ENCODE measurements around the gene COX6B1.

- TF ChIP-seq EZH2phosphoT487 (IDR thresholded peaks at IDR 0.05; ENCODE audit: borderline replicate concordance) (no peak), CTCF (conservative IDR thresholded peaks at IDR 0.05; ENCODE audit: low read length) (no peak)
Measured at GRCh38 chr19:35628565-35629331, 19.4 kb upstream of the COX6B1 start, which contains the start of gene RBM42.
